Activated naive CD4-positive, alpha-beta T cell treated with anti-CD3 and anti-CD28 coated beads, Interleukin-2, amount 50 U/mL, for 72 hours (primary cell): ENCODE data around the gene TNS3. TPM values are rescaled to one million over a fixed set of nuclear protein-coding genes. Genes with fewer than 3 reads are reported as not detected.

Source experiments
- ATAC-seq, 2 donors: fragments of 150-1000 bp; cut with Tn5 transposase; 2 replicates each; pipeline ENCODE4 v1.10.0; 2021; ENCODE audit warnings: mild to moderate bottlenecking in 2 of 2, moderate library complexity in 2 of 2
- DNase-seq, 2 donors: peaks; one replicate each; pipeline ENCODE4 v3.0.0; 2021 to 2022; ENCODE audit warnings: low spot score in 2 of 2
- H3K27ac Mint-ChIP-seq, 2 donors: one replicate each; pipeline ENCODE4 v1.8.0; 2022; ENCODE audit warnings: mild to moderate bottlenecking in 2 of 2, mixed read lengths in 2 of 2
- H3K36me3 Mint-ChIP-seq, 2 donors: one replicate each; pipeline ENCODE4 v1.8.0; 2022; ENCODE audit warnings: mixed read lengths in 2 of 2
- H3K9me3 Mint-ChIP-seq, 2 donors: one replicate each; pipeline ENCODE4 v1.8.0; 2022; ENCODE audit warnings: mixed read lengths in 2 of 2
- total RNA-seq, 2 donors: library from RNA; stranded (reverse); gene quantifications; one replicate each; pipeline ENCODE4 v1.2.3, GENCODE V29; 2022

Gene TNS3
- total RNA-seq, 2 donors from 2014 or later, result 0.23 to 1.7 TPM

- H3K36me3 Mint-ChIP-seq, result no peaks in the 10 kb centered on the region
- no peak overlapping the region for H3K27ac Mint-ChIP-seq
- ATAC-seq (no peak), DNase-seq (no peak)
- H3K9me3 Mint-ChIP-seq, result no peaks in the 10 kb centered on the region
Measured at GRCh38 chr7:47385536-47386125, 196.3 kb downstream of the TNS3 start.

GRCh38 chr7:47384755-47385535 is 197.0 kb downstream of the TNS3 start:
- Mint-ChIP-seq H3K36me3 (no peaks in the 10 kb centered on the region), H3K27ac (no peak overlapping the region), H3K9me3 (no peaks in the 10 kb centered on the region)
- DNase-seq, result no peak
- no peak for ATAC-seq

- H3K27ac Mint-ChIP-seq, result no peak overlapping the region
- no peak for DNase-seq
- H3K36me3 Mint-ChIP-seq, result no peaks in the 10 kb centered on the region
- ATAC-seq, result no peak
- no peaks in the 10 kb centered on the region for H3K9me3 Mint-ChIP-seq
Measured at GRCh38 chr7:47383696-47384445, 198.0 kb downstream of the TNS3 start.

- no peak for ATAC-seq
- DNase-seq, result no peak
- no peak overlapping the region for H3K27ac Mint-ChIP-seq
- H3K36me3 Mint-ChIP-seq, result no peaks in the 10 kb centered on the region
- no peaks in the 10 kb centered on the region for H3K9me3 Mint-ChIP-seq
Measured at GRCh38 chr7:47383072-47383471, 198.8 kb downstream of the TNS3 start.

GRCh38 chr7:47382200-47382599 is 199.7 kb downstream of the TNS3 start:
- DNase-seq, result no peak
- ATAC-seq, result no peak
- H3K36me3 Mint-ChIP-seq, result no peaks in the 10 kb centered on the region

GRCh38 chr7:47381134-47381495 is 200.8 kb downstream of the TNS3 start:
- no peak for ATAC-seq
- Mint-ChIP-seq H3K36me3 (no peaks in the 10 kb centered on the region), H3K27ac (no peak overlapping the region)

More at GRCh38 chr7:47382200-47382599, 199.7 kb downstream of the TNS3 start:
- Mint-ChIP-seq H3K27ac (no peak overlapping the region), H3K9me3 (no peaks in the 10 kb centered on the region)

GRCh38 chr7:47380325-47381133 is 201.4 kb downstream of the TNS3 start:
- H3K9me3 Mint-ChIP-seq, result no peaks in the 10 kb centered on the region
- DNase-seq (no peak), ATAC-seq (no peak)
- no peaks in the 10 kb centered on the region for H3K36me3 Mint-ChIP-seq
- H3K27ac Mint-ChIP-seq, result no peak overlapping the region

More at GRCh38 chr7:47381134-47381495, 200.8 kb downstream of the TNS3 start:
- H3K9me3 Mint-ChIP-seq, result no peaks in the 10 kb centered on the region
- DNase-seq, result no peak

- H3K9me3 Mint-ChIP-seq, result no peaks in the 10 kb centered on the region
Measured at GRCh38 chr7:47379629-47380324, 202.1 kb downstream of the TNS3 start.

GRCh38 chr7:47378728-47379395 is 203.0 kb downstream of the TNS3 start:
- Mint-ChIP-seq H3K9me3 (no peaks in the 10 kb centered on the region), H3K36me3 (no peaks in the 10 kb centered on the region)
- DNase-seq, result no peak

More at GRCh38 chr7:47379629-47380324, 202.1 kb downstream of the TNS3 start:
- no peak for ATAC-seq
- Mint-ChIP-seq H3K36me3 (no peaks in the 10 kb centered on the region), H3K27ac (no peak overlapping the region)
- DNase-seq, result no peak

GRCh38 chr7:47377741-47378140 is 204.2 kb downstream of the TNS3 start:
- H3K36me3 Mint-ChIP-seq, result no peaks in the 10 kb centered on the region
- ATAC-seq (no peak), DNase-seq (no peak)
- no peak overlapping the region for H3K27ac Mint-ChIP-seq
- H3K9me3 Mint-ChIP-seq, result no peaks in the 10 kb centered on the region

More at GRCh38 chr7:47378728-47379395, 203.0 kb downstream of the TNS3 start:
- no peak for ATAC-seq
- no peak overlapping the region for H3K27ac Mint-ChIP-seq

- DNase-seq, result no peak
- no peak for ATAC-seq
- Mint-ChIP-seq H3K36me3 (no peaks in the 10 kb centered on the region), H3K9me3 (no peaks in the 10 kb centered on the region), H3K27ac (no peak overlapping the region)
Measured at GRCh38 chr7:47376991-47377616, 204.8 kb downstream of the TNS3 start.

- no peak for DNase-seq
- no peaks in the 10 kb centered on the region for H3K36me3 Mint-ChIP-seq
Measured at GRCh38 chr7:47375121-47375938, 206.6 kb downstream of the TNS3 start.

GRCh38 chr7:47374538-47374937 is 207.4 kb downstream of the TNS3 start:
- DNase-seq (no peak), ATAC-seq (no peak)
- Mint-ChIP-seq H3K36me3 (no peaks in the 10 kb centered on the region), H3K27ac (no peak overlapping the region), H3K9me3 (no peaks in the 10 kb centered on the region)

More at GRCh38 chr7:47375121-47375938, 206.6 kb downstream of the TNS3 start:
- H3K9me3 Mint-ChIP-seq, result no peaks in the 10 kb centered on the region
- H3K27ac Mint-ChIP-seq, result no peak overlapping the region
- no peak for ATAC-seq

GRCh38 chr7:47373871-47374451 is 207.9 kb downstream of the TNS3 start:
- Mint-ChIP-seq H3K27ac (no peak overlapping the region), H3K36me3 (no peaks in the 10 kb centered on the region), H3K9me3 (no peaks in the 10 kb centered on the region)
- ATAC-seq (no peak), DNase-seq (no peak)
